ENCODE results near the gene COL23A1.

The COL23A1 gene

DNA sequence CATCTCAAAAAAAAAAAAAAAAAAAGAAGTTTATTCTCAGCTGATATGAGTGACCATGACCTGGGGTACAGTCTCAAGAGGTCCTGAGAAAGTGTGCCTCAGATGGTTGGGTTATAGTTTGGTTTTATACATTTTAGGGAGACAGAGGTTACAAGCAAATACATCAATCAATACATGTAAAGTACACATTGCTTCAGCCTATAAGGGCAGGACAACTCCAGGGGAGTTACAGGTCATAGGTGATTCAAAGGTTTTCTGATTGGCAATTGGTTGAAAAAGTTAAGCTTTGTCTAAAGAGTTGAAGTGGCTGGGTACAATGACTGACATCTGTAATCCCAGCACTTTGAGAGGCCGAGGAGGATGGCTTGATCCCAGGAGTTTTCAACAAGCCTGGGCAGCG is 400.8 kb downstream of the COL23A1 start:
- no peak for DNase-seq (ENCODE audit: low read depth)
